CD4-positive, alpha-beta T cell treated with Interleukin-10 for 1 hour (primary cell): ENCODE data around the gene LONP1.

Experiments
- DNase-seq: peaks from one replicate; pipeline ENCODE4 v3.0.0-alpha.2; 2020

Gene LONP1

GRCh38 chr19:5677136-5677535 is 42.8 kb downstream of the LONP1 start:
- DNase-seq, result no peak

- no peak for DNase-seq
Measured at GRCh38 chr19:5676772-5677105, 43.2 kb downstream of the LONP1 start.

- DNase-seq, result no peak
Measured at GRCh38 chr19:5676105-5676771, 43.7 kb downstream of the LONP1 start.

- DNase-seq, result no peak
Measured at GRCh38 chr19:5674714-5675113, 45.2 kb downstream of the LONP1 start.

GRCh38 chr19:5673752-5674151 is 46.2 kb downstream of the LONP1 start:
- no peak for DNase-seq

GRCh38 chr19:5672708-5673459 is 47.1 kb downstream of the LONP1 start:
- no peak for DNase-seq

- no peak for DNase-seq
Measured at GRCh38 chr19:5671600-5671999, 48.3 kb downstream of the LONP1 start.

- no peak for DNase-seq
Measured at GRCh38 chr19:5669212-5669611, 50.7 kb downstream of the LONP1 start.

GRCh38 chr19:5667751-5668271 is 52.1 kb downstream of the LONP1 start:
- no peak for DNase-seq

GRCh38 chr19:5666921-5667610 is 52.9 kb downstream of the LONP1 start:
- no peak for DNase-seq

- DNase-seq, result no peak
Measured at GRCh38 chr19:5665781-5666513, 54.0 kb downstream of the LONP1 start.

GRCh38 chr19:5664515-5664914 is 55.4 kb downstream of the LONP1 start:
- no peak for DNase-seq

- no peak for DNase-seq
Measured at GRCh38 chr19:5663904-5664303, 56.0 kb downstream of the LONP1 start.

GRCh38 chr19:5661483-5661882 is 58.5 kb downstream of the LONP1 start:
- no peak for DNase-seq

GRCh38 chr19:5655412-5655811 is 64.5 kb downstream of the LONP1 start:
- no peak for DNase-seq

- DNase-seq, result no peak
Measured at GRCh38 chr19:5654931-5655330, 65.0 kb downstream of the LONP1 start.

- DNase-seq, result no peak
Measured at GRCh38 chr19:5652261-5652660, 67.7 kb downstream of the LONP1 start.

- no peak for DNase-seq
Measured at GRCh38 chr19:5651361-5651760, 68.6 kb downstream of the LONP1 start.

GRCh38 chr19:5648464-5648863 is 71.5 kb downstream of the LONP1 start:
- no peak for DNase-seq

GRCh38 chr19:5646703-5647102 is 73.2 kb downstream of the LONP1 start:
- no peak for DNase-seq

- DNase-seq, result no peak
Measured at GRCh38 chr19:5645409-5645808, 74.5 kb downstream of the LONP1 start.

GRCh38 chr19:5644037-5644436 is 75.9 kb downstream of the LONP1 start:
- DNase-seq, result no peak

- DNase-seq, result no peak
Measured at GRCh38 chr19:5643060-5643459, 76.9 kb downstream of the LONP1 start.
